OCI-M1 (cell line): ENCODE data around the gene PRDM12.
"Not testable (repeated sequence)": the region's sequence is repeated elsewhere in the genome, so short reads cannot be mapped to it uniquely, and the experiment has no call there.

Experiments
- DNase-seq: peaks from one replicate; lab custom pipeline; 2025; lab: John Stamatoyannopoulos, UW

The PRDM12 gene

GRCh38 chr9:130665431-130666392 is 1.3 kb downstream of the PRDM12 start:
- DNase-seq: no peak

- no peak for DNase-seq
Measured at GRCh38 chr9:130666393-130667119, 2.2 kb downstream of the PRDM12 start.

- no peak for DNase-seq
Measured at GRCh38 chr9:130667120-130667435, 2.7 kb downstream of the PRDM12 start.

GRCh38 chr9:130668196-130668595 is 3.8 kb downstream of the PRDM12 start:
- DNase-seq: no peak

GRCh38 chr9:130668659-130669058 is 4.3 kb downstream of the PRDM12 start:
- no peak for DNase-seq

GRCh38 chr9:130669965-130670364 is 5.6 kb downstream of the PRDM12 start:
- no peak for DNase-seq

GRCh38 chr9:130670644-130671043 is 6.2 kb downstream of the PRDM12 start:
- DNase-seq: no peak

GRCh38 chr9:130672466-130672865 is 8.1 kb downstream of the PRDM12 start:
- DNase-seq: no peak

- DNase-seq: no peak
Measured at GRCh38 chr9:130672933-130673615, 8.7 kb downstream of the PRDM12 start.

- DNase-seq: no peak
Measured at GRCh38 chr9:130675396-130675795, 11.0 kb downstream of the PRDM12 start.

- DNase-seq: no peak
Measured at GRCh38 chr9:130677252-130677651, 12.9 kb downstream of the PRDM12 start.

- peak; percentile 72 for DNase-seq
Measured at GRCh38 chr9:130680836-130681768, 16.7 kb downstream of the PRDM12 start.

- DNase-seq: peak; percentile 45
Measured at GRCh38 chr9:130681769-130682420, 17.5 kb downstream of the PRDM12 start.

GRCh38 chr9:130682421-130683121 is 18.2 kb downstream of the PRDM12 start:
- peak; percentile 71 for DNase-seq

- no peak for DNase-seq
Measured at GRCh38 chr9:130685104-130685503, 20.7 kb downstream of the PRDM12 start.

- DNase-seq: not testable (repeated sequence)
Measured at GRCh38 chr9:130685945-130686344, 21.6 kb downstream of the PRDM12 start.

GRCh38 chr9:130687615-130688014 is 23.2 kb downstream of the PRDM12 start:
- DNase-seq: no peak

- DNase-seq: no peak
Measured at GRCh38 chr9:130688072-130688471, 23.7 kb downstream of the PRDM12 start.

- DNase-seq: no peak
Measured at GRCh38 chr9:130689572-130689936, 25.2 kb downstream of the PRDM12 start.

GRCh38 chr9:130689937-130690700 is 25.7 kb downstream of the PRDM12 start:
- DNase-seq: peak; percentile 96
